H9 (cell line): ENCODE data around the gene ATP11C. TPM values are rescaled to one million over a fixed set of nuclear protein-coding genes. Genes with fewer than 3 reads are reported as not detected.
A peak's percentile ranks its signal among the peaks of the same experiment; 100 is the strongest.

Experiments
- DNase-seq: peaks from one replicate; pipeline ENCODE4 v3.0.0-alpha.2; 2017
- H2AFZ ChIP-seq: one replicate; pipeline ENCODE4 v1.6.1; 2013; ENCODE audit warnings: mild to moderate bottlenecking, low read length, control low read depth, moderate library complexity
- H2AK5ac ChIP-seq: 2 replicates; pipeline ENCODE4 v1.6.1; 2013; ENCODE audit warnings: low read length, control low read depth, mixed read lengths; ENCODE audit not compliant: insufficient read length
- H2BK120ac ChIP-seq: one replicate; pipeline ENCODE4 v1.6.1; 2013; ENCODE audit warnings: low read depth, mild to moderate bottlenecking, low read length, control low read depth, inconsistent platforms; ENCODE audit not compliant: poor library complexity, severe bottlenecking
- H2BK12ac ChIP-seq: 2 replicates; pipeline ENCODE4 v1.6.1; 2013; ENCODE audit warnings: low read length, control low read depth, mixed read lengths, low read depth; ENCODE audit not compliant: insufficient read length
- H2BK15ac ChIP-seq: 2 replicates; pipeline ENCODE4 v1.6.1; 2013; ENCODE audit warnings: low read depth, low read length, control low read depth
- H2BK20ac ChIP-seq: one replicate; pipeline ENCODE4 v1.6.1; 2013; ENCODE audit warnings: low read depth, mild to moderate bottlenecking, low read length, control low read depth, inconsistent platforms; ENCODE audit not compliant: poor library complexity, severe bottlenecking
- H2BK5ac ChIP-seq: 2 replicates; pipeline ENCODE4 v1.6.1; 2013; ENCODE audit warnings: low read length, control low read depth, mixed read lengths; ENCODE audit not compliant: insufficient read length
- H3K14ac ChIP-seq: 2 replicates; pipeline ENCODE4 v1.6.1; 2013; ENCODE audit warnings: low read length, control low read depth; ENCODE audit not compliant: insufficient read depth
- H3K18ac ChIP-seq: 2 replicates; pipeline ENCODE4 v1.6.1; 2013; ENCODE audit warnings: low read depth, mild to moderate bottlenecking, mixed read lengths, low read length, control low read depth; ENCODE audit not compliant: insufficient read length
- H3K23ac ChIP-seq: 2 replicates; pipeline ENCODE4 v1.6.1; 2013; ENCODE audit warnings: low read length, control low read depth, mixed read lengths, low read depth; ENCODE audit not compliant: insufficient read length
- H3K23me2 ChIP-seq: 2 replicates; pipeline ENCODE4 v1.6.1; 2013; ENCODE audit warnings: low read depth, mild to moderate bottlenecking, mixed read lengths, low read length, control low read depth; ENCODE audit not compliant: insufficient read length, poor library complexity, severe bottlenecking
- H3K27ac ChIP-seq: 2 replicates; pipeline ENCODE4 v1.5.1; 2013; ENCODE audit warnings: low read length, control low read depth, mixed read lengths, low read depth; ENCODE audit not compliant: insufficient read length
- H3K27me3 ChIP-seq: 2 replicates; pipeline ENCODE4 v1.6.1; 2013; ENCODE audit warnings: low read length, control low read depth, inconsistent platforms; ENCODE audit not compliant: insufficient read depth
- H3K4ac ChIP-seq: 2 replicates; pipeline ENCODE4 v1.6.1; 2013; ENCODE audit warnings: low read depth, mild to moderate bottlenecking, control low read depth, inconsistent platforms, low read length, moderate library complexity
- H3K4me1 ChIP-seq: 2 replicates; pipeline ENCODE4 v1.6.1; 2013; ENCODE audit warnings: low read length, control low read depth, inconsistent platforms; ENCODE audit not compliant: insufficient read depth
- H3K4me2 ChIP-seq: 2 replicates; pipeline ENCODE4 v1.6.1; 2013; ENCODE audit warnings: low read length, control low read depth, mixed read lengths; ENCODE audit not compliant: insufficient read length, insufficient read depth
- H3K56ac ChIP-seq: 2 replicates; pipeline ENCODE4 v1.6.1; 2013; ENCODE audit warnings: low read depth, mild to moderate bottlenecking, mixed read lengths, low read length, control low read depth; ENCODE audit not compliant: insufficient read length
- H3K79me1 ChIP-seq: 2 replicates; pipeline ENCODE4 v1.6.1; 2013; ENCODE audit warnings: low read depth, mild to moderate bottlenecking, moderate library complexity, low read length, control low read depth, inconsistent platforms; ENCODE audit not compliant: insufficient read depth, poor library complexity, severe bottlenecking
- H3K79me2 ChIP-seq: 2 replicates; pipeline ENCODE4 v1.6.1; 2013; ENCODE audit warnings: low read length, control low read depth, inconsistent platforms; ENCODE audit not compliant: insufficient read depth
- H3K9ac ChIP-seq: 2 replicates; pipeline ENCODE4 v1.6.1; 2013; ENCODE audit warnings: low read length, control low read depth, mixed read lengths; ENCODE audit not compliant: insufficient read length; ENCODE audit errors: extremely low read depth
- H3K9me3 ChIP-seq: one replicate; pipeline ENCODE4 v1.6.1; 2013; ENCODE audit warnings: low read depth, low read length, inconsistent platforms; ENCODE audit not compliant: control insufficient read depth
- H3T11ph ChIP-seq: one replicate; pipeline ENCODE4 v1.6.1; 2013; ENCODE audit warnings: mild to moderate bottlenecking, low read length, control low read depth, inconsistent platforms
- H4K20me1 ChIP-seq: one replicate; pipeline ENCODE4 v1.6.1; 2013; ENCODE audit not compliant: control insufficient read depth, insufficient read length, insufficient read depth
- H4K5ac ChIP-seq: 2 replicates; pipeline ENCODE4 v1.6.1; 2013; ENCODE audit warnings: low read depth, mild to moderate bottlenecking, mixed read lengths, low read length, control low read depth; ENCODE audit not compliant: insufficient read length
- H4K8ac ChIP-seq: replicated peaks from 2 replicates; pipeline ENCODE4 v1.6.1; 2013; ENCODE audit warnings: low read length, control low read depth, mixed read lengths, low read depth; ENCODE audit not compliant: insufficient read length
- H4K91ac ChIP-seq: 2 replicates; pipeline ENCODE4 v1.6.1; 2013; ENCODE audit warnings: low read depth, mild to moderate bottlenecking, moderate library complexity, mixed read lengths, low read length, control low read depth; ENCODE audit not compliant: insufficient read length
- H3K27ac Mint-ChIP-seq, 3 experiments: 2 replicates in 2 of 3; 3 replicates in 1 of 3; pipeline ENCODE4 v1.8.0; 2020 to 2021; ENCODE audit warnings: mixed read lengths in 3 of 3, mild to moderate bottlenecking in 1 of 3, moderate library complexity in 1 of 3
- H3K27me3 Mint-ChIP-seq: 2 replicates; pipeline ENCODE4 v1.8.0; 2021; ENCODE audit warnings: low read depth, mild to moderate bottlenecking, moderate library complexity, mixed read lengths
- H3K36me3 Mint-ChIP-seq, 3 experiments: 2 replicates in 2 of 3; 3 replicates in 1 of 3; pipeline ENCODE4 v1.8.0; 2020 to 2021; ENCODE audit warnings: low read depth in 3 of 3, mixed read lengths in 3 of 3; ENCODE audit not compliant: insufficient read depth in 1 of 3
- H3K4me1 Mint-ChIP-seq, 2 experiments: 2 replicates each; pipeline ENCODE4 v1.8.0; 2020; ENCODE audit warnings: mixed read lengths in 2 of 2
- H3K4me3 Mint-ChIP-seq, 2 experiments: 2 replicates in 1 of 2; 3 replicates in 1 of 2; pipeline ENCODE4 v1.8.0; 2020 to 2021; ENCODE audit warnings: mild to moderate bottlenecking in 2 of 2, mixed read lengths in 2 of 2, moderate library complexity in 1 of 2
- H3K9me3 Mint-ChIP-seq, 2 experiments: 2 replicates in 1 of 2; 3 replicates in 1 of 2; pipeline ENCODE4 v1.8.0; 2020; ENCODE audit warnings: mild to moderate bottlenecking in 2 of 2, mixed read lengths in 2 of 2, moderate library complexity in 1 of 2
- WGBS: extraction: QIAGEN DNeasy Blood & Tissue Kit; methylation state at CpG from one replicate; pipeline ENCODE4 v1.1.7; 2013; ENCODE audit warnings: missing lambda C conversion rate, low lambda C conversion rate, mixed read lengths; ENCODE audit not compliant: insufficient read length; ENCODE audit errors: extremely low coverage; 5-methylcytosine and 5-hydroxymethylcytosine counted together
- total RNA-seq: library from RNA; stranded (reverse); gene quantifications from 2 replicates; pipeline ENCODE4 v1.2.1, GENCODE V29; 2021
- TF ChIP-seq, protein P1 (sequence below): fragments of 200-600 bp; sonication (generic); conservative IDR thresholded peaks from 3 replicates; pipeline ENCODE4 v1.8.0; 2021; ENCODE audit warnings: antibody characterized with exemption, mild to moderate bottlenecking

ATP11C gene
- total RNA-seq, 1 experiment from 2014 or later: 28.4 TPM

DNA sequence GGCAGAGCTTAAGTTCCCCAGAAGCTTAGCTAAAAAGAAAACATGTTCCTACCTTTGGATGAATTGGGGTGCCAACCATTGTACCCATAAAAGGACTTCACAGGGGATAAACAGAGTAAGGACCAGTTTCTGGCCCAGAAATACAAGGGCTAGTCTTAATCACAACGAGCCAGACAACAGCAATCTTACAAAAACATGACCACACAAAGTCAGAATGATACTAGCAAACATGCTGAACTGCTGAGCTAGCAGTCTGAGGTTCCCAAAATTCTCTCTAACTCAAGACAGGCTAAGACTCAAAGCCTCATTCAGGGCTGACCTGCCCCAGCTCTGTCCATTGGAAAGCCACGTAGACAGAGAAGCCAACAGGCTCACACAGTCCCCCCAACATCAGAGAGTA lies 40.3 kb downstream of the ATP11C start:
- peaks cover 5% of the 10 kb centered on the region for H3K79me1 ChIP-seq
- peaks cover 2% of the 10 kb centered on the region; the same call in 1 of the 2 replicates for H3K4me1 ChIP-seq
- no CpG with 5 or more reads among the region's 2 CpGs for WGBS
- no peak overlapping the region for H3T11ph ChIP-seq
- no peak overlapping the region for H3K27ac ChIP-seq
- H3K23ac ChIP-seq: no peak overlapping the region
- no peak for DNase-seq
- no peaks in the 10 kb centered on the region for H3K27me3 ChIP-seq
- H3K9me3 ChIP-seq: no peaks in the 10 kb centered on the region
- H4K8ac ChIP-seq: no peak overlapping the region
- no peak overlapping the region for H4K91ac ChIP-seq
- no peak overlapping the region for H2AFZ ChIP-seq
- H3K27ac Mint-ChIP-seq: peak overlapping the region in 2 of 3 experiments; percentile 42 to 89; a peak in 2 of 7 replicates
- no peak overlapping the region for H2BK120ac ChIP-seq
- no peak overlapping the region for H3K18ac ChIP-seq
- H3K4me3 Mint-ChIP-seq: no peak overlapping the region
- H3K9me3 Mint-ChIP-seq: peaks cover 2 to 53% of the 10 kb centered on the region in 2 experiments; a peak in 4 of 5 replicates
- H2BK20ac ChIP-seq: no peak overlapping the region
- H3K9ac ChIP-seq: no peak overlapping the region
- H2BK15ac ChIP-seq: no peak overlapping the region
- TF ChIP-seq, protein P1, sequence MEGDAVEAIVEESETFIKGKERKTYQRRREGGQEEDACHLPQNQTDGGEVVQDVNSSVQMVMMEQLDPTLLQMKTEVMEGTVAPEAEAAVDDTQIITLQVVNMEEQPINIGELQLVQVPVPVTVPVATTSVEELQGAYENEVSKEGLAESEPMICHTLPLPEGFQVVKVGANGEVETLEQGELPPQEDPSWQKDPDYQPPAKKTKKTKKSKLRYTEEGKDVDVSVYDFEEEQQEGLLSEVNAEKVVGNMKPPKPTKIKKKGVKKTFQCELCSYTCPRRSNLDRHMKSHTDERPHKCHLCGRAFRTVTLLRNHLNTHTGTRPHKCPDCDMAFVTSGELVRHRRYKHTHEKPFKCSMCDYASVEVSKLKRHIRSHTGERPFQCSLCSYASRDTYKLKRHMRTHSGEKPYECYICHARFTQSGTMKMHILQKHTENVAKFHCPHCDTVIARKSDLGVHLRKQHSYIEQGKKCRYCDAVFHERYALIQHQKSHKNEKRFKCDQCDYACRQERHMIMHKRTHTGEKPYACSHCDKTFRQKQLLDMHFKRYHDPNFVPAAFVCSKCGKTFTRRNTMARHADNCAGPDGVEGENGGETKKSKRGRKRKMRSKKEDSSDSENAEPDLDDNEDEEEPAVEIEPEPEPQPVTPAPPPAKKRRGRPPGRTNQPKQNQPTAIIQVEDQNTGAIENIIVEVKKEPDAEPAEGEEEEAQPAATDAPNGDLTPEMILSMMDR: no peak
- peaks cover 12% of the 10 kb centered on the region; the same call in 1 of the 2 replicates for H3K79me2 ChIP-seq
- no peak overlapping the region for H2BK5ac ChIP-seq
- H4K20me1 ChIP-seq: no peaks in the 10 kb centered on the region
- H3K27me3 Mint-ChIP-seq: no peaks in the 10 kb centered on the region
- H3K4me1 Mint-ChIP-seq: peaks cover 0 to 3% of the 10 kb centered on the region in 2 experiments; a peak in 1 of 4 replicates
- H2AK5ac ChIP-seq: no peak overlapping the region
- peaks cover 0 to 12% (median 0%) of the 10 kb centered on the region in 3 experiments; a peak in 4 of 7 replicates for H3K36me3 Mint-ChIP-seq
- H3K4me2 ChIP-seq: no peak overlapping the region
- H3K4ac ChIP-seq: no peak overlapping the region
- no peaks in the 10 kb centered on the region for H3K23me2 ChIP-seq
- H4K5ac ChIP-seq: no peak overlapping the region
- no peak overlapping the region for H2BK12ac ChIP-seq
- no peak overlapping the region for H3K56ac ChIP-seq
- no peak overlapping the region for H3K14ac ChIP-seq
